NCI-H1092 treated with DMSO at 0.1 percent for 48 hours (cell line): ENCODE results near the gene DOCK1.

Source experiments
- DNase-seq: peaks from one replicate; lab custom pipeline; 2025; lab: John Stamatoyannopoulos, UW

DOCK1 gene

GRCh38 chr10:127179612-127180250 is 274.5 kb downstream of the DOCK1 start:
- DNase-seq, result no peak

GRCh38 chr10:127182161-127182560 is 276.9 kb downstream of the DOCK1 start:
- DNase-seq, result no peak

GRCh38 chr10:127184582-127184981 is 279.4 kb downstream of the DOCK1 start:
- DNase-seq, result no peak

GRCh38 chr10:127186813-127187212 is 281.6 kb downstream of the DOCK1 start:
- no peak for DNase-seq

- DNase-seq, result no peak
These were observed 284.0 kb downstream of the DOCK1 start for GRCh38 chr10:127189226-127189625.

GRCh38 chr10:127190427-127190826 is 285.2 kb downstream of the DOCK1 start:
- DNase-seq, result no peak

GRCh38 chr10:127193125-127193524 is 287.9 kb downstream of the DOCK1 start:
- DNase-seq, result no peak

GRCh38 chr10:127194111-127194510 is 288.9 kb downstream of the DOCK1 start:
- DNase-seq, result no peak

GRCh38 chr10:127194599-127194998 is 289.4 kb downstream of the DOCK1 start:
- no peak for DNase-seq

GRCh38 chr10:127195041-127195506 is 289.8 kb downstream of the DOCK1 start:
- no peak for DNase-seq

GRCh38 chr10:127195571-127196281 is 290.5 kb downstream of the DOCK1 start:
- no peak for DNase-seq

GRCh38 chr10:127196282-127197153 is 291.3 kb downstream of the DOCK1 start, which contains the start of gene INSYN2A:
TSS of gene INSYN2A (minus strand) at chr10:127196591. CDS start at chr10:127176395, 20,196 bp downstream.
- peak; percentile 30 for DNase-seq

GRCh38 chr10:127197154-127197432 is 291.9 kb downstream of the DOCK1 start:
- no peak for DNase-seq

GRCh38 chr10:127198307-127198706 is 293.1 kb downstream of the DOCK1 start:
- peak; percentile 26 for DNase-seq

- DNase-seq, result no peak
These were observed 293.5 kb downstream of the DOCK1 start for GRCh38 chr10:127198721-127199120.

- DNase-seq, result no peak
These were observed 295.4 kb downstream of the DOCK1 start for GRCh38 chr10:127200646-127201045.

- no peak for DNase-seq
These were observed 297.8 kb downstream of the DOCK1 start for GRCh38 chr10:127203067-127203466.

GRCh38 chr10:127207081-127207480 is 301.9 kb downstream of the DOCK1 start:
- no peak for DNase-seq

GRCh38 chr10:127210936-127211466 is 305.8 kb downstream of the DOCK1 start:
- no peak for DNase-seq

- DNase-seq, result no peak
These were observed 310.6 kb downstream of the DOCK1 start for GRCh38 chr10:127215866-127216265.

GRCh38 chr10:127216274-127216673 is 311.0 kb downstream of the DOCK1 start:
- no peak for DNase-seq

GRCh38 chr10:127216786-127217185 is 311.6 kb downstream of the DOCK1 start:
- no peak for DNase-seq
